ENCODE results near the gene FBXL7.

- TF ChIP-seq CTCF (IDR thresholded peaks at IDR 0.05) (no peak), POLR2A (IDR thresholded peaks at IDR 0.05) (no peak)
Observed at GRCh38 chr5:15579193-15579990, 79.4 kb downstream of the FBXL7 start.
